ENCODE measurements around the gene C9orf72.
"Not testable (repeated sequence)": the region's sequence is repeated elsewhere in the genome, so short reads cannot be mapped to it uniquely, and the experiment has no call there.

Gene C9orf72

GRCh38 chr9:27506981-27507380 lies 66.3 kb downstream of the C9orf72 start:
- no peaks in the 10 kb centered on the region for H3K27me3 ChIP-seq (ENCODE audit: insufficient read depth, low read length)
- H3K4me1 ChIP-seq (ENCODE audit: insufficient read depth, low read length), result no peaks in the 10 kb centered on the region
- H3K36me3 ChIP-seq (ENCODE audit: insufficient read depth, low read depth, low read length), result no peaks in the 10 kb centered on the region
- no peaks in the 10 kb centered on the region for H3K9me3 ChIP-seq (ENCODE audit: insufficient read depth, low read depth, low read length)
- H3K4me3 ChIP-seq (ENCODE audit: low read length), result no peak overlapping the region
- H3K27ac ChIP-seq (ENCODE audit: low read length), result no peak overlapping the region
- H3K9ac ChIP-seq (ENCODE audit: low read depth, low read length), result no peak overlapping the region

GRCh38 chr9:27505744-27506161 lies 67.5 kb downstream of the C9orf72 start:
- no peaks in the 10 kb centered on the region for H3K9me3 ChIP-seq (ENCODE audit: insufficient read depth, low read depth, low read length)
- no peaks in the 10 kb centered on the region for H3K4me1 ChIP-seq (ENCODE audit: insufficient read depth, low read length)
- H3K27ac ChIP-seq (ENCODE audit: low read length), result no peak overlapping the region
- H3K9ac ChIP-seq (ENCODE audit: low read depth, low read length), result no peak overlapping the region
- no peaks in the 10 kb centered on the region for H3K36me3 ChIP-seq (ENCODE audit: insufficient read depth, low read depth, low read length)
- H3K4me3 ChIP-seq (ENCODE audit: low read length), result no peak overlapping the region
- H3K27me3 ChIP-seq (ENCODE audit: insufficient read depth, low read length), result no peaks in the 10 kb centered on the region

GRCh38 chr9:27504259-27504658 lies 69.0 kb downstream of the C9orf72 start:
- no peaks in the 10 kb centered on the region for H3K36me3 ChIP-seq (ENCODE audit: insufficient read depth, low read depth, low read length)
- H3K9me3 ChIP-seq (ENCODE audit: insufficient read depth, low read depth, low read length), result no peaks in the 10 kb centered on the region
- no peak overlapping the region for H3K4me3 ChIP-seq (ENCODE audit: low read length)
- no peak overlapping the region for H3K9ac ChIP-seq (ENCODE audit: low read depth, low read length)
- H3K27ac ChIP-seq (ENCODE audit: low read length), result no peak overlapping the region
- H3K27me3 ChIP-seq (ENCODE audit: insufficient read depth, low read length), result no peaks in the 10 kb centered on the region
- peaks cover 9% of the 10 kb centered on the region; the same call in 1 of the 2 replicates for H3K4me1 ChIP-seq (ENCODE audit: insufficient read depth, low read length)

GRCh38 chr9:27503623-27504022 lies 69.7 kb downstream of the C9orf72 start:
- Histone ChIP-seq H3K9ac (ENCODE audit: low read depth, low read length) (no peak overlapping the region), H3K4me1 (ENCODE audit: insufficient read depth, low read length) (peaks cover 15% of the 10 kb centered on the region), H3K27ac (ENCODE audit: low read length) (no peak overlapping the region)

GRCh38 chr9:27500902-27501301 lies 72.4 kb downstream of the C9orf72 start:
- not testable (repeated sequence) for H3K4me3 ChIP-seq (ENCODE audit: low read length); H3K36me3 ChIP-seq (ENCODE audit: insufficient read depth, low read depth, low read length); H3K27ac ChIP-seq (ENCODE audit: low read length); H3K27me3 ChIP-seq (ENCODE audit: insufficient read depth, low read length); H3K9me3 ChIP-seq (ENCODE audit: insufficient read depth, low read depth, low read length); H3K9ac ChIP-seq (ENCODE audit: low read depth, low read length)
- H3K4me1 ChIP-seq (ENCODE audit: insufficient read depth, low read length), result peaks cover 38% of the 10 kb centered on the region

More at GRCh38 chr9:27503623-27504022, 69.7 kb downstream of the C9orf72 start:
- no peak overlapping the region for H3K4me3 ChIP-seq (ENCODE audit: low read length)
- H3K27me3 ChIP-seq (ENCODE audit: insufficient read depth, low read length), result no peaks in the 10 kb centered on the region
- H3K9me3 ChIP-seq (ENCODE audit: insufficient read depth, low read depth, low read length), result no peaks in the 10 kb centered on the region
- no peaks in the 10 kb centered on the region for H3K36me3 ChIP-seq (ENCODE audit: insufficient read depth, low read depth, low read length)

- Histone ChIP-seq H3K36me3 (ENCODE audit: insufficient read depth, low read depth, low read length) (no peaks in the 10 kb centered on the region), H3K4me3 (ENCODE audit: low read length) (0 out of 2 replicates have a peak overlapping the region, but pooled peaks have one; percentile 11), H3K4me1 (ENCODE audit: insufficient read depth, low read length) (peaks cover 45% of the 10 kb centered on the region), H3K9ac (ENCODE audit: low read depth, low read length) (no peak overlapping the region), H3K27ac (ENCODE audit: low read length) (no peak overlapping the region), H3K27me3 (ENCODE audit: insufficient read depth, low read length) (no peaks in the 10 kb centered on the region), H3K9me3 (ENCODE audit: insufficient read depth, low read depth, low read length) (no peaks in the 10 kb centered on the region)
Observed at GRCh38 chr9:27499451-27499850, 73.8 kb downstream of the C9orf72 start.

- peak overlapping the region; percentile 55 for H3K4me3 ChIP-seq (ENCODE audit: low read length)
- H3K9me3 ChIP-seq (ENCODE audit: insufficient read depth, low read depth, low read length), result no peaks in the 10 kb centered on the region
- peaks cover 45% of the 10 kb centered on the region for H3K4me1 ChIP-seq (ENCODE audit: insufficient read depth, low read length)
- H3K9ac ChIP-seq (ENCODE audit: low read depth, low read length), result no peak overlapping the region; the same call in 1 of the 2 replicates
- H3K27ac ChIP-seq (ENCODE audit: low read length), result no peak overlapping the region
- H3K36me3 ChIP-seq (ENCODE audit: insufficient read depth, low read depth, low read length), result no peaks in the 10 kb centered on the region
- no peaks in the 10 kb centered on the region for H3K27me3 ChIP-seq (ENCODE audit: insufficient read depth, low read length)
Observed at GRCh38 chr9:27497883-27498417, 75.3 kb downstream of the C9orf72 start.
